Measurements from ENCODE around the gene PHLPP1. TPM values are rescaled to one million over a fixed set of nuclear protein-coding genes. Genes with fewer than 3 reads are reported as not detected.

The PHLPP1 gene
- total RNA-seq, 2 donors from 2014 or later, result 6.3 to 7.9 TPM

DNA sequence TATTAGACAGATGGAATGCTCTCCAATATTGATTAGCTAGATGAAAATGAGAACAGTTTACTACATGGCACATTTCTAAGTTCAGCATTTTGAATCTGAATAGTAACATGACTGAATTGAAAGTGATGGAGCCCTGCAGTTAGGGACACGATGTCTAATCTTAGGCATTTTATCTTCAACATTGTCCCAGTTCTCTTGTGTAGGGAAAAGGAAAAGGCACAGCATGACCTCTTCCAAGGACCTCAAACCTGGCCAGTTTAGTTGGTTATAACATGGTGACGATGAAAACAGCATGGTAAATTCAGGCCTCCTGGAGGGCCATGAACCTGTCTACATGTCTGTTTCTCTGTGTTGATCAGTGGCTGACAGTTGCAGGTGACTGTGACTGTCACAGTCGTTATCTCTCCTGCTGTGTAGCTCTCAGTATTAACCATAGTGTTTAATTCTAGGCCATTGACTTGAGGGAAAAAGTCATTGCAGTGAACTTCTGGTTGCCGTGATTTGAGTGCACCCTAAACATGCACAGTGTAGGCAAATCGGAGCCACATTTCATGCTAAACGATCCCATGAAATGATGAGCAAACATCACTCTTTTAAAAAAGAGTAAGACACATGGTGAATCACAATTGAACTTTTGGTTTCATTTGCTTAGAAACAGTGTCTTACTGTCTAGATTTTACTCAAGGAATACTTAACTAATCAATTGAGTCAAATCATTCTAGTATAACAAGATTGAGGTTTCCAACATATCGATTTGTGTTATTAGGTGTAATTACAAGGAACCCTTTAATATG, 129.7 kb downstream of the PHLPP1 start:
- DNase-seq, result peak; percentile 57 to 63
- Mint-ChIP-seq H3K4me1 (ENCODE audit: low read depth) (peaks cover 58% of the 10 kb centered on the region), H3K36me3 (ENCODE audit: insufficient read depth in 2 of 2) (peaks cover 1 to 4% of the 10 kb centered on the region in 2 donors), H3K4me3 (peak overlapping the region; percentile 72 to 79), H3K27me3 (ENCODE audit: low read depth) (no peaks in the 10 kb centered on the region), H3K9me3 (no peaks in the 10 kb centered on the region), H3K27ac (peak overlapping the region; percentile 82)
- ATAC-seq (replicated peaks in 1 of 2), result peak; percentile 91 to 94

DNA sequence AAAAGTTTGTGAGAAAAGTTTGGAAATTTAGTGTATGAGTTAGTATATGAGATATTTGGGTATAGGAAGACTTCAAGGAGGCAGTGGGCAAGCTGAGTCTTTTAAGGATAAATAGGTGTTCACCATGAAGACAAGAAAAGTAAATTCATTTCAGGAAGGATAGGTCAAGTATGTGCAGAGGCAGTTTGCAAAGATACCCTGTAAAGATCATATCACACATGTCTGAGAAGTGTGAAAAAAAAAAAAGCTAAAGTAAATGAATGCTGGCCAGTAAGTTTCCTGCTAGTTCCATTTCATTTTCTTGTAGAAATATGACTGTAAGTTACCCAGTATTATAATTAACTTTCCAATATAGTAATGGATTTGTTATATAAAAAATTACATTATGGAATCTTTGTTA, 131.0 kb downstream of the PHLPP1 start:
- Mint-ChIP-seq H3K4me3 (peak overlapping the region; percentile 72 to 76), H3K36me3 (ENCODE audit: insufficient read depth in 2 of 2) (peaks cover 1 to 4% of the 10 kb centered on the region in 2 donors), H3K27ac (peak overlapping the region; percentile 82)

DNA sequence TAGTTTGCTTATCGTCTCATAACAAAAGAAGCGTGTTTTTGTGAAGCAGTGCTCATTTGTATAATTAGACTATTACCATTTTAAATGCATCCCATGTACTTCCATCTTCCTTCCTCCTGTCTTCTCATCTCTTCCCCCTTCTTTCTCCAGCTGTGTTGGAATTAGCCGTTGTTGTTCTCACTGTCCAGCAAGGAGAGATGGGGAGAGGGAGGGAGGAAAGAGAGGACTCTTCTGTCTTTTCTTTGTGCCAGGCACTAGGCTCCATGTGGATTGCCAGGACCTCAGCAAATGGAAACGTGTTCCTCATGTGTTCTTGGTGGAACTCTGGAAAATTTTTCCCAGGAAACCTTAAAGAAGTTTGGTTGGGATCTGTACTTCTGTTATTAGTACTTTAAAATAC, 131.7 kb downstream of the PHLPP1 start:
- Mint-ChIP-seq H3K27me3 (ENCODE audit: low read depth) (no peaks in the 10 kb centered on the region), H3K4me1 (ENCODE audit: low read depth) (peaks cover 45% of the 10 kb centered on the region), H3K4me3 (no peak overlapping the region), H3K9me3 (no peaks in the 10 kb centered on the region), H3K36me3 (ENCODE audit: insufficient read depth in 2 of 2) (peaks cover 1 to 3% of the 10 kb centered on the region in 2 donors), H3K27ac (peak overlapping the region; percentile 59)
- no peak for DNase-seq
- ATAC-seq (replicated peaks in 1 of 2), result no peak

More for the DNA sequence above, 131.0 kb downstream of the PHLPP1 start:
- Mint-ChIP-seq H3K4me1 (ENCODE audit: low read depth) (peaks cover 48% of the 10 kb centered on the region), H3K9me3 (no peaks in the 10 kb centered on the region), H3K27me3 (ENCODE audit: low read depth) (no peaks in the 10 kb centered on the region)
- DNase-seq (no peak), ATAC-seq (replicated peaks in 1 of 2) (no peak)

GRCh38 chr18:62848946-62849345, 133.6 kb downstream of the PHLPP1 start:
- DNase-seq (no peak), ATAC-seq (replicated peaks in 1 of 2) (no peak)
- H3K4me3 Mint-ChIP-seq, result no peak overlapping the region
- no peaks in the 10 kb centered on the region for H3K9me3 Mint-ChIP-seq
- no peak overlapping the region for H3K27ac Mint-ChIP-seq
- no peaks in the 10 kb centered on the region for H3K27me3 Mint-ChIP-seq (ENCODE audit: low read depth)
- H3K36me3 Mint-ChIP-seq (ENCODE audit: insufficient read depth in 2 of 2), result no peaks in the 10 kb centered on the region
- H3K4me1 Mint-ChIP-seq (ENCODE audit: low read depth), result peaks cover 31% of the 10 kb centered on the region

DNA sequence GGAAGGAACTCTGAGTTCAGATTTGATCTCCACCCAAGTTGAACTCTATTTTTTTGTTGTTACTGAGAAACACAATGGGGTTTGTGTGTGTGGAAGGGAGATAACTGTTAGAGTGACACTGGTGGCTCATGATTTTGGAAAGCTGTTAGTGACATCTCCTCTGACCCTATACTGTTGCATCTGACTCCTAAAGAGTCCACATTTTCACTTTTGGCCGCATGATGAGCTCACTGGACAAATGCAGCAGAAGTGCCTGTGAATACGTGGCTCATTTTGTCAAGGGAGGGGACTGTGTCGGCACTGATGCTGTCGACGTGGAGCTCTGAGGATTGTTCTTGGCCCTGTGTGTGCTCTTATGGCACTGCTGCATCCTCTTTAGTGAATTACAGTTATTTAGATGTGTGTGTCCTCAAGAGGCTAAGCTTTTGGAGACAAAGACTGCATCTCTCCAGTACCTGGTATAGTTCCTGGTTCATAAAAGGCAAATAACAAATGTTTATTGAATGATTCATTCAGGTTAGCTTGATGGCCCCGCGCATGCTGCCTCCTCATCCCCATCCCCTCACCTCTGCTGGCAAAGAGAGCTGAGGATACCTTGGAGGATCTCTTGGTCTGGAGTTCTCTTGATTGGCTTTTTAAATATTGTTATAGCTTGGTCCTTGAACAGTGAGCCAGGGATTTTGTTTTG, 135.4 kb downstream of the PHLPP1 start:
- Mint-ChIP-seq H3K9me3 (no peaks in the 10 kb centered on the region), H3K4me1 (ENCODE audit: low read depth) (peaks cover 14% of the 10 kb centered on the region), H3K4me3 (no peak overlapping the region), H3K27me3 (ENCODE audit: low read depth) (no peaks in the 10 kb centered on the region), H3K27ac (no peak overlapping the region), H3K36me3 (ENCODE audit: insufficient read depth in 2 of 2) (no peaks in the 10 kb centered on the region)
- no peak for ATAC-seq (replicated peaks in 1 of 2)
- no peak for DNase-seq

GRCh38 chr18:62852851-62853250, 137.5 kb downstream of the PHLPP1 start:
- DNase-seq (no peak), ATAC-seq (replicated peaks in 1 of 2) (no peak)
- H3K9me3 Mint-ChIP-seq, result no peaks in the 10 kb centered on the region
- H3K27ac Mint-ChIP-seq, result no peak overlapping the region
- peaks cover 3% of the 10 kb centered on the region for H3K4me1 Mint-ChIP-seq (ENCODE audit: low read depth)
- H3K36me3 Mint-ChIP-seq (ENCODE audit: insufficient read depth in 2 of 2), result no peaks in the 10 kb centered on the region
- no peaks in the 10 kb centered on the region for H3K27me3 Mint-ChIP-seq (ENCODE audit: low read depth)
- H3K4me3 Mint-ChIP-seq, result no peak overlapping the region

DNA sequence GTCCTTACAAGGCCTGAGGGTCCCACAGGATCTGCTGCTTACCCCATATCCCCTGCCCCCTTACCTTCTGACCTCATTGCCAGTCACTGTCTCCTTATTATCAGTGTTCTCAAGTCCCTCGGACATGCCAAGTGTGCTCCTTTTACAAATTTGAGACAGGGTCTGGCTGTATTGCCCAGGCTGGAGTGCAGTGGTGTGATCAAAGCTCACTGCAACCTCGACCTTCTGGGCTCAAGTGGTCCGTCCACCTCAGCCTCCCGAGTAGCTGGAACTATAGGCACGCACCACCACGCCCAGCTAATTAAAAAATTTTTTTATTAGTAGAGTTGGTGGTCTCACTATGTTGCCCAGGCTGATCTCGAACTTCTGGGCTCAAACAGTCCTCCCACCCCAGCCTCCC, 141.0 kb downstream of the PHLPP1 start:
- no peaks in the 10 kb centered on the region for H3K36me3 Mint-ChIP-seq (ENCODE audit: insufficient read depth in 2 of 2)
- no peak overlapping the region for H3K27ac Mint-ChIP-seq
- no peaks in the 10 kb centered on the region for H3K9me3 Mint-ChIP-seq
- DNase-seq, result no peak
- ATAC-seq (replicated peaks in 1 of 2), result no peak
- no peaks in the 10 kb centered on the region for H3K27me3 Mint-ChIP-seq (ENCODE audit: low read depth)
- H3K4me1 Mint-ChIP-seq (ENCODE audit: low read depth), result peaks cover 6% of the 10 kb centered on the region
- H3K4me3 Mint-ChIP-seq, result no peak overlapping the region

DNA sequence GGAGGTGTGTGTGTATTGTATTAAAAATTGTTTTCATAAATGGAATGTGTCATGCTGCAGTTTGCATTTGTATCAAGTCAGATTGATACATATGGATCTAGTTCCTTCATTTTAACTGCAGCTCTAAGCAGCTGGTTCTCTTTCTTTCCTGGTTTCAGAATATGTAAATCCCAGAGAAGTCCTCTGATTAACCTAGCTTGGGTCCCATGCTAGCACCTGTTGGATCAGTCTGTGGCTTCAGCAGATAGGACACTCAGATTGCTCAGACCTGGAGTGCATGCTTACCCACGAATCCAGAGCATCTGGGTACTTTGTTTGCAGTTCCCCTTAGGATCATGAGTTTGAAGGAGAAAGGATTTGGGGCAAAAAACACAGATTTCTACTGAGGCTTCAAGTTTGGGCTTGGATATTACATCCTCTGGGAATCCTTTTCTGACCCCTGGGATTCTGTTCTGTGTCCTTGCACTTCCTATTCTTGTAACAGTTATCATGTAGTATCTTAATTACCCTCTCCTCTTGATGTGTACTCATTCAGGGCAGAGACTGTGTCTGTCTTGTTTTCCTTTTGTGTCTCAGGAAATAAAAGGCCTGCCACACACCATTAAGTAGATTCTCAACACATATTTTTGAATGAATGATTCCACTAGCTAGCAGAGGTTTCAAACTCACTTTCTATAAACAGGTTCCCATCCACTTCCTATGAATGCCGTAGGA, 142.1 kb downstream of the PHLPP1 start:
- peaks cover 6% of the 10 kb centered on the region for H3K4me1 Mint-ChIP-seq (ENCODE audit: low read depth)
- no peaks in the 10 kb centered on the region for H3K9me3 Mint-ChIP-seq
- H3K36me3 Mint-ChIP-seq (ENCODE audit: insufficient read depth in 2 of 2), result no peaks in the 10 kb centered on the region

GRCh38 chr18:62860062-62860461, 144.7 kb downstream of the PHLPP1 start:
- no peak for ATAC-seq (replicated peaks in 1 of 2)
- no peaks in the 10 kb centered on the region for H3K27me3 Mint-ChIP-seq (ENCODE audit: low read depth)
- no peak overlapping the region for H3K27ac Mint-ChIP-seq

More for the DNA sequence above, 142.1 kb downstream of the PHLPP1 start:
- ATAC-seq (replicated peaks in 1 of 2), result no peak
- DNase-seq, result no peak
- H3K27ac Mint-ChIP-seq, result no peak overlapping the region
- H3K4me3 Mint-ChIP-seq, result no peak overlapping the region
- H3K27me3 Mint-ChIP-seq (ENCODE audit: low read depth), result no peaks in the 10 kb centered on the region

DNA sequence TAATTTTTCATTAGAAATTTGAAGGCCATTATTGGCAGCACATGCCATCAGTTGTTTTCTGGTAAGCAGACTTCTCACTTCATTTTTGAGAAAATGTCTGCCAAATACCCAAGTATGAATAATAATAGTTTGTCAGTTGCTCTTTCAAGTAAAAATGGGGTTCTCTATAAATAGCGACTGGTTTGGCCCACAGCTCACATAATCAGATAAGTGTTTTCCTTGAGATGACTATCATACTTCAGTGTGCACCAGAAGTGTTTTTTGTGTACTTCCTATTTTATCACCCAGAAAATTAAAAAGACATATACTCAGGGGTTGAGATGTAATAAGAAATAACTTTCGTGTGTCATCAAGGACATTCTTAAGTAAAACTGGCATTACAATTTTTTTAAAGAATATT, 147.1 kb downstream of the PHLPP1 start:
- Mint-ChIP-seq H3K36me3 (ENCODE audit: insufficient read depth in 2 of 2) (no peaks in the 10 kb centered on the region), H3K27ac (no peak overlapping the region), H3K9me3 (no peaks in the 10 kb centered on the region), H3K4me3 (no peak overlapping the region), H3K4me1 (ENCODE audit: low read depth) (peaks cover 13% of the 10 kb centered on the region), H3K27me3 (ENCODE audit: low read depth) (no peaks in the 10 kb centered on the region)
- DNase-seq (no peak), ATAC-seq (replicated peaks in 1 of 2) (no peak)

More at GRCh38 chr18:62860062-62860461, 144.7 kb downstream of the PHLPP1 start:
- no peak for DNase-seq
- H3K9me3 Mint-ChIP-seq, result no peaks in the 10 kb centered on the region
- H3K36me3 Mint-ChIP-seq (ENCODE audit: insufficient read depth in 2 of 2), result no peaks in the 10 kb centered on the region
- H3K4me1 Mint-ChIP-seq (ENCODE audit: low read depth), result peaks cover 6% of the 10 kb centered on the region
- H3K4me3 Mint-ChIP-seq, result no peak overlapping the region

DNA sequence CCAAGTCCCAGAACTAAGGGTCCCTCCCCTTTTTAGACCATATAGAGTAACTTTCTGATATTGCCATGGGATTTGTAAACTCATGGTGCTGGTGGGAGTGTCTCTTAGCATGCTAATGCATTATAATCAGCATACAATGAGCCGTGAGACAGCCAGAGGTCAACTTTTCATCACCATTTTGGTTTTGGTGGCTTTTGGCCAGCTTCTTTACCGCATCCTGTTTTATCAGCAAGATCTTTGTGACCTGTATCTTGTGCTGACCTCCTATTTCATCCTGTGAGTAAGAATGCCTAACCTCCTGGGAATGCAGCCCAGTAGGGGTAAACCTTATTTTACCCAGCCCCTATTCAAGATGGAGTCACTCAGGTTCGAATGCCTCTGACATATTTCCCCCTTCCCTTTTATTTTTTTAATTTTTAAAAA, 148.2 kb downstream of the PHLPP1 start:
- Mint-ChIP-seq H3K36me3 (ENCODE audit: insufficient read depth in 2 of 2) (no peaks in the 10 kb centered on the region), H3K27ac (no peak overlapping the region), H3K9me3 (no peaks in the 10 kb centered on the region), H3K4me3 (no peak overlapping the region), H3K27me3 (ENCODE audit: low read depth) (no peaks in the 10 kb centered on the region), H3K4me1 (ENCODE audit: low read depth) (peaks cover 7% of the 10 kb centered on the region)
- ATAC-seq (replicated peaks in 1 of 2), result no peak
- DNase-seq, result no peak

GRCh38 chr18:62865498-62865897, 150.2 kb downstream of the PHLPP1 start:
- Mint-ChIP-seq H3K27me3 (ENCODE audit: low read depth) (no peaks in the 10 kb centered on the region), H3K4me1 (ENCODE audit: low read depth) (peaks cover 25% of the 10 kb centered on the region), H3K4me3 (no peak overlapping the region), H3K9me3 (no peaks in the 10 kb centered on the region), H3K27ac (no peak overlapping the region), H3K36me3 (ENCODE audit: insufficient read depth in 2 of 2) (no peaks in the 10 kb centered on the region)
- no peak for DNase-seq
- no peak for ATAC-seq (replicated peaks in 1 of 2)

GRCh38 chr18:62867534-62867933, 152.2 kb downstream of the PHLPP1 start:
- DNase-seq, result no peak
- Mint-ChIP-seq H3K27me3 (ENCODE audit: low read depth) (no peaks in the 10 kb centered on the region), H3K36me3 (ENCODE audit: insufficient read depth in 2 of 2) (no peaks in the 10 kb centered on the region), H3K9me3 (no peaks in the 10 kb centered on the region), H3K27ac (no peak overlapping the region), H3K4me1 (ENCODE audit: low read depth) (peaks cover 26% of the 10 kb centered on the region), H3K4me3 (no peak overlapping the region)
- ATAC-seq (replicated peaks in 1 of 2), result no peak
